ENCODE measurements around the gene ABCC11. TPM values are rescaled to one million over a fixed set of nuclear protein-coding genes. Genes with fewer than 3 reads are reported as not detected.

The ABCC11 gene
- total and polyA plus RNA-seq, 2 of the 13 experiments (the other 11 are each of a cell fraction or from before 2014, with no cell fraction given): 1.0 to 1.4 TPM

- TF ChIP-seq MTA3 (CRISPR knock-in tag; IDR thresholded peaks at IDR 0.05) (no peak), ZFX (CRISPR knock-in tag; IDR thresholded peaks at IDR 0.05; ENCODE audit: low read depth) (no peak), ZNF12 (CRISPR knock-in tag; IDR thresholded peaks at IDR 0.05) (no peak), ARNTL (CRISPR knock-in tag; IDR thresholded peaks at IDR 0.05) (no peak), SETDB1 (CRISPR knock-in tag; IDR thresholded peaks at IDR 0.05; ENCODE audit: borderline replicate concordance) (0 out of 2 replicates have a peak, but pooled peaks have one; percentile 26), ZNF136 (CRISPR knock-in tag; IDR thresholded peaks at IDR 0.05; ENCODE audit: low read depth) (no peak), MTF2 (CRISPR knock-in tag; IDR thresholded peaks at IDR 0.05; ENCODE audit: borderline replicate concordance) (no peak), ZSCAN20 (CRISPR knock-in tag; IDR thresholded peaks at IDR 0.05; ENCODE audit: borderline replicate concordance) (no peak), CBX1 (IDR thresholded peaks at IDR 0.05; ENCODE audit: low read depth) (no peak), KAT2B (IDR thresholded peaks at IDR 0.05; ENCODE audit: borderline replicate concordance, low read depth, low read length) (no peak), XRCC5 (optimal IDR thresholded peaks at IDR 0.05; ENCODE audit: low read length) (peak; percentile 26), MIXL1 (CRISPR knock-in tag; IDR thresholded peaks at IDR 0.05) (no peak), STAT5B (CRISPR knock-in tag; IDR thresholded peaks at IDR 0.05) (no peak), SALL1 (CRISPR knock-in tag; IDR thresholded peaks at IDR 0.05) (peak; percentile 31; the same call in 1 of the 2 replicates), THYN1 (CRISPR knock-in tag; IDR thresholded peaks at IDR 0.05; ENCODE audit: borderline replicate concordance, low read depth) (no peak), SNAI1 (CRISPR knock-in tag; IDR thresholded peaks at IDR 0.05; ENCODE audit: borderline replicate concordance) (no peak), XBP1 (CRISPR knock-in tag; IDR thresholded peaks at IDR 0.05) (no peak), NR0B2 (CRISPR knock-in tag; IDR thresholded peaks at IDR 0.05) (no peak), ZNF207 (IDR thresholded peaks at IDR 0.05; ENCODE audit: borderline replicate concordance) (no peak), HHEX (CRISPR knock-in tag; IDR thresholded peaks at IDR 0.05) (no peak), HIVEP1 (CRISPR knock-in tag; IDR thresholded peaks at IDR 0.05) (no peak), SPEN (CRISPR knock-in tag; IDR thresholded peaks at IDR 0.05; ENCODE audit: low read depth) (0 out of 2 replicates have a peak, but pooled peaks have one; percentile 35)
- TF ChIP-seq, protein P1, sequence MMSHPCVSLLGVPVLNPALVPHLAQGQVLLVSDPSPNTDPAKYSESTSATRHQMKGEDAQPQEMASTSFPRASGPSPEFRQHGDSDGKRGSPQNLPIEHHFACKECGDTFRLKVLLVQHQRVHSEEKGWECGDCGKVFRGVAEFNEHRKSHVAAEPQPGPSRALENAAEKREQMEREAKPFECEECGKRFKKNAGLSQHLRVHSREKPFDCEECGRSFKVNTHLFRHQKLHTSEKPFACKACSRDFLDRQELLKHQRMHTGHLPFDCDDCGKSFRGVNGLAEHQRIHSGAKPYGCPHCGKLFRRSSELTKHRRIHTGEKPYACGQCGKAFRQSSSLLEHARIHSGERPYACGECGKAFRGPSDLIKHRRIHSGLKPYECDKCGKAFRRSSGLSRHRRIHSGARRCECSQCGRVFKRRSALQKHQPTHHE (CRISPR knock-in tag; IDR thresholded peaks at IDR 0.05; ENCODE audit: borderline replicate concordance): no peak
- TF ChIP-seq, protein P2, sequence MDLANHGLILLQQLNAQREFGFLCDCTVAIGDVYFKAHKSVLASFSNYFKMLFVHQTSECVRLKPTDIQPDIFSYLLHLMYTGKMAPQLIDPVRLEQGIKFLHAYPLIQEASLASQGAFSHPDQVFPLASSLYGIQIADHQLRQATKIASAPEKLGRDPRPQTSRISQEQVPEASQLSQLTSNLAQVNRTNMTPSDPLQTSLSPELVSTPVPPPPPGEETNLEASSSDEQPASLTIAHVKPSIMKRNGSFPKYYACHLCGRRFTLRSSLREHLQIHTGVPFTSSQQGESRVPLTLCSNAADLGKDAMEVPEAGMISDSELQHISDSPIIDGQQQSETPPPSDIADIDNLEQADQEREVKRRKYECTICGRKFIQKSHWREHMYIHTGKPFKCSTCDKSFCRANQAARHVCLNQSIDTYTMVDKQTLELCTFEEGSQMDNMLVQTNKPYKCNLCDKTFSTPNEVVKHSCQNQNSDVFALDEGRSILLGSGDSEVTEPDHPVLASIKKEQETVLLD (CRISPR knock-in tag; IDR thresholded peaks at IDR 0.05; ENCODE audit: low read depth): no peak
Observed at GRCh38 chr16:48182979-48183537, 64.3 kb downstream of the ABCC11 start (continued).

Data from HepG2 (cell line).